ENCODE results near the gene PLEKHA8. TPM values are rescaled to one million over a fixed set of nuclear protein-coding genes. Genes with fewer than 3 reads are reported as not detected.
A peak's percentile ranks its signal among the peaks of the same experiment; 100 is the strongest.
"Not testable (repeated sequence)": the region's sequence is repeated elsewhere in the genome, so short reads cannot be mapped to it uniquely, and the experiment has no call there.

PLEKHA8 gene
- total RNA-seq, 1 donor from 2014 or later = 60.1 TPM

DNA sequence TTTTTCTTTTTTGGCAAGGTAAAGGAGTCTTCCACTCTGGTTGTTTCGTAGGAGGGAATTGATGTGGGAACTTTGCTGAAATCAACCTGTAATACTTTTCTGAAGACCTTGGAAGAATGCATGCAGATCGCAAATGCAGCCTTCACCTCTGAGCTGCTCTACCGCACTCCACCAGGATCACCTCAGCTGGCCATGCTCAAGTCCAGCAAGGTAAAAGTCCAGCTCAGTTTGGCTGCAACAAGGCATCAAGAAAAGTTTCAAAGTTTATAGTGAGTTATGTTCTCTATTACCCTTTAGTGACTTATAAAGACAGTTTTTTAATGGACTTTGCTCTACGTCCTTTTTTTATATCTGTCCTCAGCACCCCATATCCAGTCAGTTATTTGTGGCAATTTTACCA is 21.0 kb downstream of the PLEKHA8 start:
- no peak for DNase-seq (ENCODE audit: low read depth, low spot score)
- no peaks in the 10 kb centered on the region for H3K4me1 Mint-ChIP-seq
- TF ChIP-seq, protein P1, sequence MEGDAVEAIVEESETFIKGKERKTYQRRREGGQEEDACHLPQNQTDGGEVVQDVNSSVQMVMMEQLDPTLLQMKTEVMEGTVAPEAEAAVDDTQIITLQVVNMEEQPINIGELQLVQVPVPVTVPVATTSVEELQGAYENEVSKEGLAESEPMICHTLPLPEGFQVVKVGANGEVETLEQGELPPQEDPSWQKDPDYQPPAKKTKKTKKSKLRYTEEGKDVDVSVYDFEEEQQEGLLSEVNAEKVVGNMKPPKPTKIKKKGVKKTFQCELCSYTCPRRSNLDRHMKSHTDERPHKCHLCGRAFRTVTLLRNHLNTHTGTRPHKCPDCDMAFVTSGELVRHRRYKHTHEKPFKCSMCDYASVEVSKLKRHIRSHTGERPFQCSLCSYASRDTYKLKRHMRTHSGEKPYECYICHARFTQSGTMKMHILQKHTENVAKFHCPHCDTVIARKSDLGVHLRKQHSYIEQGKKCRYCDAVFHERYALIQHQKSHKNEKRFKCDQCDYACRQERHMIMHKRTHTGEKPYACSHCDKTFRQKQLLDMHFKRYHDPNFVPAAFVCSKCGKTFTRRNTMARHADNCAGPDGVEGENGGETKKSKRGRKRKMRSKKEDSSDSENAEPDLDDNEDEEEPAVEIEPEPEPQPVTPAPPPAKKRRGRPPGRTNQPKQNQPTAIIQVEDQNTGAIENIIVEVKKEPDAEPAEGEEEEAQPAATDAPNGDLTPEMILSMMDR (conservative IDR thresholded peaks at IDR 0.05) = no peak
- H3K9me3 Mint-ChIP-seq = no peaks in the 10 kb centered on the region
- no peaks in the 10 kb centered on the region for H3K27me3 Mint-ChIP-seq (ENCODE audit: low read depth)
- H3K4me3 Mint-ChIP-seq = no peak overlapping the region
- H3K36me3 Mint-ChIP-seq (ENCODE audit: low read depth) = peaks cover 16% of the 10 kb centered on the region
- H3K27ac Mint-ChIP-seq (ENCODE audit: unreplicated experiment) = no peak overlapping the region

DNA sequence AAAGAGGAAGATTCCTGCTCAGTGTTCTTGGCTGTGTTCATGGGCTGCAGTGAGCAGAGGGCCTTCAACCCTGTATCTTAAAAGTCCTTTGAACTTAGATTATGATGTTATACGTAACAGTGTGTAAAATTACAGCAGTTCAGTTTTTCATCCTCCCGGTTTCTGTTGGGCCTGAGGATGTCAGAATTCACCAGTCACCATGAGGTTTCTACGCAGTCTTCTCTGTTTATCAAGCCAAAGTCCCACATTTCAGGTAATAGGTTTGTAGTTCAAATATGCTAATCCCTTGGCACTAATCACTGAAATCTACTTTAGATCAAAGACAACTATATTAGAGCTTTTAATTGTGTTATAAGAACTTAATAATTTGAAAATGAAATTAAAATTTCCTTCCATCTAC is 24.9 kb downstream of the PLEKHA8 start:
- H3K4me1 Mint-ChIP-seq = no peaks in the 10 kb centered on the region
- TF ChIP-seq, protein P1 (conservative IDR thresholded peaks at IDR 0.05) = no peak
- peaks cover 22% of the 10 kb centered on the region for H3K36me3 Mint-ChIP-seq (ENCODE audit: low read depth)
- no peak overlapping the region for H3K27ac Mint-ChIP-seq (ENCODE audit: unreplicated experiment)
- no peaks in the 10 kb centered on the region for H3K27me3 Mint-ChIP-seq (ENCODE audit: low read depth)
- H3K9me3 Mint-ChIP-seq = peaks cover 2% of the 10 kb centered on the region
- no peak for DNase-seq (ENCODE audit: low read depth, low spot score)
- H3K4me3 Mint-ChIP-seq = no peak overlapping the region

GRCh38 chr7:30057741-30058140 is 29.5 kb downstream of the PLEKHA8 start:
- Mint-ChIP-seq H3K27me3 (ENCODE audit: low read depth) (no peaks in the 10 kb centered on the region), H3K27ac (ENCODE audit: unreplicated experiment) (no peak overlapping the region), H3K36me3 (ENCODE audit: low read depth) (peaks cover 33% of the 10 kb centered on the region), H3K4me1 (no peaks in the 10 kb centered on the region), H3K9me3 (peaks cover 2% of the 10 kb centered on the region), H3K4me3 (no peak overlapping the region)
- TF ChIP-seq, protein P1 (conservative IDR thresholded peaks at IDR 0.05) = no peak
- no peak for DNase-seq (ENCODE audit: low read depth, low spot score)

DNA sequence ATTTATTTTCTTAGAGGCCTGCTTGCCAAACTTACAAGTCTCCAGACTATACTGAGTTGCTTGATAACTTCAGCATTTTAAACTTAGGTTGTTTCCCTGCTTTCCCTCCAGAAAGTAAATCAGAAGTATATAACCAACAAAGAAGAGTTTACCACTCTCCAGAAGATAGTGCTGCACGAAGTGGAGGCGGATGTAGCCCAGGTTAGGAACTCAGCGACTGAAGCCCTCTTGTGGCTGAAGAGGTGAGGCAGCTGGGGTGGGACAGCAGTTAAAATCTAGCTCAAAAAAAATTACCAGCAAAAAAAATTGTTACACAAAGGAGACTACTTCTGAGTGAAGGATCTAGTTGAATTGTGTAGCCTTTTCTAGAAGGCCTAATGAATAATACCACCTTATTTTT is 33.6 kb downstream of the PLEKHA8 start:
- peak; percentile 3 for DNase-seq (ENCODE audit: low read depth, low spot score)
- not testable (repeated sequence) for H3K4me1 Mint-ChIP-seq; H3K27ac Mint-ChIP-seq (ENCODE audit: unreplicated experiment); H3K27me3 Mint-ChIP-seq (ENCODE audit: low read depth); H3K9me3 Mint-ChIP-seq; H3K4me3 Mint-ChIP-seq
- TF ChIP-seq, protein P1 (conservative IDR thresholded peaks at IDR 0.05) = peak; percentile 67
- peaks cover 24% of the 10 kb centered on the region for H3K36me3 Mint-ChIP-seq (ENCODE audit: low read depth)

- DNase-seq (ENCODE audit: low read depth, low spot score) = no peak
- H3K27me3 Mint-ChIP-seq (ENCODE audit: low read depth) = no peaks in the 10 kb centered on the region
- H3K27ac Mint-ChIP-seq (ENCODE audit: unreplicated experiment) = no peak overlapping the region
- H3K4me3 Mint-ChIP-seq = no peak overlapping the region
- no peaks in the 10 kb centered on the region for H3K9me3 Mint-ChIP-seq
- peaks cover 19% of the 10 kb centered on the region for H3K36me3 Mint-ChIP-seq (ENCODE audit: low read depth)
- H3K4me1 Mint-ChIP-seq = no peaks in the 10 kb centered on the region
- TF ChIP-seq, protein P1 (conservative IDR thresholded peaks at IDR 0.05) = peak; percentile 77
Observed at GRCh38 chr7:30062587-30062986, 34.4 kb downstream of the PLEKHA8 start.

DNA sequence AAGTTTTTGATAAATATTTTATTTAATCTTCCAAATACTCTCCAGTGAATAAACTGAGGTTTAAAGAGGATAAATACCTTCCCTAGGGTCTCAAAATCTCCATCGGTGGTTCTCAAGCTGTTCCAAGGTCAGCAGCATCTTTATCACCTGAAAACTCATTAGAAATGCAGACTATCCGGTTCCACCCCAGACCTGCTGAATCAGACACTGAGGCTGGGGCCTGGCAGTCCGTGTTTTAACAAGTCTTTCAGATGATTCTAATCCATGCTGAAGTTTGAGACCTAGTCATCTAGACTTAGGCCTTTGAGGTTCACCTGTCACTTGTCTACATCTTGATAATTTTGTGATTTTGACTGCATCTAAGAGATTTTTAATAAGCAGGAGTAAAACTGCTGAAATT is 37.5 kb downstream of the PLEKHA8 start:
- H3K4me3 Mint-ChIP-seq = no peak overlapping the region
- no peaks in the 10 kb centered on the region for H3K4me1 Mint-ChIP-seq
- TF ChIP-seq, protein P1 (conservative IDR thresholded peaks at IDR 0.05) = no peak
- peaks cover 6% of the 10 kb centered on the region for H3K36me3 Mint-ChIP-seq (ENCODE audit: low read depth)
- no peaks in the 10 kb centered on the region for H3K27me3 Mint-ChIP-seq (ENCODE audit: low read depth)
- H3K27ac Mint-ChIP-seq (ENCODE audit: unreplicated experiment) = no peak overlapping the region
- DNase-seq (ENCODE audit: low read depth, low spot score) = no peak
- H3K9me3 Mint-ChIP-seq = no peaks in the 10 kb centered on the region
